ENCODE results near the gene ABCC2.
"Not testable (repeated sequence)": the region's sequence is repeated elsewhere in the genome, so short reads cannot be mapped to it uniquely, and the experiment has no call there.

DNA sequence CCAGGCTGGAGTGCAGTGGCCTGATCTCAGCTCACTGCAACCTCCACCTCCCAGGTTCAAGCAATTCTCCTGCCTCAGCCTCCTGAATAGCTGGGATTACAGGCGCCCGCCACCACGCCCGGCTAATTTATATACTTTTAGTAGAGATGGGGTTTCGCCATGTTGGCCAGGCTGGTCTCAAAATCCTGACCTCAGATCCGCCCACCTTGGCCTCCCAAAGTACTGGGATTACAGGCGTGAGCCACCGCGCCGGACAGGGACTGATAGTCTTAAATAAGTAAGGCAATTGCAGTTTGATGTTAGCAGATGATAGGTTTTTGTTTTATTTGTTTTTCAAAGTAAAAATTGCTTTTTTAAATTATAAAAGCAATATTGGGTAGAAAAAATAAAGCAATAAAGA lies 48.3 kb upstream of the ABCC2 start:
- not testable (repeated sequence) for TF ChIP-seq CTCF (conservative IDR thresholded peaks at IDR 0.05 in 1 of 2, IDR thresholded peaks at IDR 0.05 in 1 of 2; ENCODE audit: low read depth in 1 of 2, low read length in 2 of 2); EZH2 (IDR thresholded peaks at IDR 0.05; ENCODE audit: low read length, missing control alignments)
